GM12873 (cell line): ENCODE measurements around the gene ZDHHC11.

Experiments
- TF ChIP-seq, protein P1 (sequence below): IDR thresholded peaks from 2 replicates; pipeline ENCODE4 v1.5.1; 2012; ENCODE audit warnings: low read depth, mild to moderate bottlenecking, moderate library complexity, low read length, control low read depth; ENCODE audit not compliant: insufficient read depth; ENCODE audit errors: missing control alignments

ZDHHC11 gene

GRCh38 chr5:875931-876330 is 25.1 kb upstream of the ZDHHC11 start:
- TF ChIP-seq, protein P1, sequence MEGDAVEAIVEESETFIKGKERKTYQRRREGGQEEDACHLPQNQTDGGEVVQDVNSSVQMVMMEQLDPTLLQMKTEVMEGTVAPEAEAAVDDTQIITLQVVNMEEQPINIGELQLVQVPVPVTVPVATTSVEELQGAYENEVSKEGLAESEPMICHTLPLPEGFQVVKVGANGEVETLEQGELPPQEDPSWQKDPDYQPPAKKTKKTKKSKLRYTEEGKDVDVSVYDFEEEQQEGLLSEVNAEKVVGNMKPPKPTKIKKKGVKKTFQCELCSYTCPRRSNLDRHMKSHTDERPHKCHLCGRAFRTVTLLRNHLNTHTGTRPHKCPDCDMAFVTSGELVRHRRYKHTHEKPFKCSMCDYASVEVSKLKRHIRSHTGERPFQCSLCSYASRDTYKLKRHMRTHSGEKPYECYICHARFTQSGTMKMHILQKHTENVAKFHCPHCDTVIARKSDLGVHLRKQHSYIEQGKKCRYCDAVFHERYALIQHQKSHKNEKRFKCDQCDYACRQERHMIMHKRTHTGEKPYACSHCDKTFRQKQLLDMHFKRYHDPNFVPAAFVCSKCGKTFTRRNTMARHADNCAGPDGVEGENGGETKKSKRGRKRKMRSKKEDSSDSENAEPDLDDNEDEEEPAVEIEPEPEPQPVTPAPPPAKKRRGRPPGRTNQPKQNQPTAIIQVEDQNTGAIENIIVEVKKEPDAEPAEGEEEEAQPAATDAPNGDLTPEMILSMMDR: no peak

GRCh38 chr5:873328-873727 is 22.5 kb upstream of the ZDHHC11 start:
- TF ChIP-seq, protein P1: no peak

DNA sequence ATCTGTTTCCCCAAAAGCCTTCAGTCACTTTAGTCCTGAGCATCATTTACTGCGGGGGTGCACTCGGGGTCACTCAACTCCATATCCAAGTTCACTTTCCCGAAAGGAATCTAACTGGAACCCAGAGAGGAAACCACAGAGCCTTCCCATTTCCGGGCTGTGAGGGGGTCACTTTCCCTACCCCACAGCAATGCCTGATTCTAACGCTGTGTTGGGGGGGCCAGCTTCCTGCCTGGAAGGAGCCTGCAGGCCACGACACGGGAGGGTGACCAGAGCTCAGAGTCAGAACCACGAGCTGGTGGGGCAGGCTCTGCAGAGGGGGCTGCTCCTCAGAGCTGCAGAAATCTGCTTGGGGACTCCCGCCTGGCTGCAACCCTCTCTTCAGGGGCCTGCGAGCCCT is 21.5 kb upstream of the ZDHHC11 start:
- TF ChIP-seq, protein P1: no peak

DNA sequence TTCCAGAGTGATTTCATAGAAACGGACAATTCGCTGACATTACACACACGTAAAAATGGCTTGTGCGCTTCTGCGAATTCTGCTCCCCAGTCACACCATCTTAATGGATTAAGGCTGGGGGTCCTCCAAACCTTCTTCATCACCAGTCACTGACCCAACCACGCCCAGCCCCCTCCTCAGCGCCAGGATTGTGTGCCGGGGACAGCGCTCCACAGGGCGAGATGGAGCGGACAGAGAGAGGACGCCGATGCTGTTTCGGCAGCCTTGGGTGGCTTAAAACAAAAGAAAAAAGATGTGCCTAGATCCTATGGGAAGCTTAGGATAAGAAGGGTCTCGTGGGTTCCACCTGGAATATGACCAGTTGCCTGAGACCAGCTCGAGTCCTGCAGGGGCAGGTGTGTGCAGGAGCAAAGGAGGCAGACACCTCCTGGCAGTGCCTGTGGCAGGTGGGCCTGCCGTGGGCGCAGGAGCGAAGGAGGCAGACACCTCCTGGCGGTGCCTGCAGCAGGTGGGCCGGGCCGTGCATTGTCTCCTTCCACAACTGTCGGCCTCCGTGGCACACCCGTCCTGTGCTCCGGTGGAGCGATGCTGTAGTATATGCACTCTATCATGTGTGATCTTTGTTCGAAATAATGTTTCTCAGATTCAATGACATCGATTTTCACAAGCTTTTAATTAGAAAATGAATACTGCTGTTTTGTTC is 21.0 kb upstream of the ZDHHC11 start:
- TF ChIP-seq, protein P1: no peak

- TF ChIP-seq, protein P1: no peak
Measured at GRCh38 chr5:870956-871355, 20.2 kb upstream of the ZDHHC11 start.

DNA sequence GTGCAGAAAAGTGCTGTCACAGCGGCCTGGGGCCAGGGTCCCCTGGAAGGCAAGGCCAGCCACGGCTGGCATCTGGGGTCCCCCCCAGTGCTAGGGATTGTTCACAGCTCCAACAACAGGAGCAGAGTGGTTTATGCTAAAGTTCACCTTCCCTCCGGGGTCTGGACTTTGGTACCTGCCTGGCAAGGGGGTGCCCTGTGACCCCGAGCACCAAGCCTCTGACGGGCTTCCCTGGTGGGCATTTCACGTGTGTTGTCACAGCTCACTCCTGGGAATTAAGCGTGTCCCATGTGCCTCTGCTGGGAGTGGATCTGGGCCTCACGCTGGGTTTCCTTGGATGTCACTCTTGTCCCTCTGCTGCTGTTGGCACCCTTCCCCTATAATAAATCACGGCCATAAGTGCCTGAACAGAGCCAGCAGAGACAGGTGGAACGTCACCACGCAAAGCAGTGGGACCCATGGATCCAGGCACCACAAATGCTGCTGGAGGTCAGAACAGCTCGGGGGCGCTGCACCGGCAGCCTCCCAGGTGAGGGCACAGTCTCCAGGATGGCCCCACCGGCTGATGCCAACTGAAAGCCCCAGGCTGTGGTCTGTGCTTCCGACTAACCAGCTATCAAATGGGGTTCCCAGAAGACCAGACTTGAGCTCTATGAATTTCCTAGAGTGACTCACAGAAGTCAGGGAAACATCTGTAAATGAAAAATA is 17.8 kb upstream of the ZDHHC11 start:
- TF ChIP-seq, protein P1: no peak

- TF ChIP-seq, protein P1: no peak
Measured at GRCh38 chr5:867300-867870, 16.6 kb upstream of the ZDHHC11 start.
